ENCODE results near the gene ADPRH. TPM values are rescaled to one million over a fixed set of nuclear protein-coding genes. Genes with fewer than 3 reads are reported as not detected.

The ADPRH gene
- total and polyA plus RNA-seq, 2 of the 4 experiments (the other 2 are of a cell fraction), result under 0.01 to 0.12 TPM

GRCh38 chr3:119570229-119570628, 9.1 kb upstream of the ADPRH start:
- in situ Hi-C loops (cut with MboI; ENCODE audit: low sequenced_read_pairs), result no loop called here
- POLR2A ChIA-PET (ENCODE audit: unreplicated experiment), result no interaction called here
- H4K20me1 ChIP-seq (ENCODE audit: insufficient read depth, low read length), result no peaks in the 10 kb centered on the region

More at GRCh38 chr3:119570229-119570628, 9.1 kb upstream of the ADPRH start:
- Histone ChIP-seq H2BK5ac (ENCODE audit: low read depth, low read length, poor library complexity, severe bottlenecking) (no peak overlapping the region), H3K9ac (ENCODE audit: low read depth, low read length) (no peak overlapping the region), H3K23ac (ENCODE audit: low read depth, low read length) (no peak overlapping the region), H3K9me1 (ENCODE audit: insufficient read depth, low read length) (no peaks in the 10 kb centered on the region), H3K27ac (ENCODE audit: insufficient read depth, low read length) (no peak overlapping the region), H3K4ac (ENCODE audit: low read depth, low read length) (no peak overlapping the region), H3K36me3 (ENCODE audit: control insufficient read depth, insufficient read depth, low read length) (no peaks in the 10 kb centered on the region), H4K5ac (ENCODE audit: low read depth, low read length) (no peak overlapping the region), H2BK20ac (ENCODE audit: low read depth, low read length) (no peak overlapping the region), H2AK9ac (replicated peaks; ENCODE audit: low read depth, low read length, poor library complexity) (no peak overlapping the region), H3K4me2 (ENCODE audit: low read depth, low read length) (no peak overlapping the region), H2AK5ac (ENCODE audit: low read depth, low read length) (no peak overlapping the region), H4K91ac (ENCODE audit: insufficient read depth, low read depth, low read length) (no peak overlapping the region), H3K79me1 (ENCODE audit: low read depth in 1 of 2, low read length in 2 of 2) (no peaks in the 10 kb centered on the region), H3K27me3 (ENCODE audit: control insufficient read depth, insufficient read depth, low read length) (peaks cover 4% of the 10 kb centered on the region), H4K8ac (ENCODE audit: low read depth in 2 of 2, low read length in 2 of 2) (no peak overlapping the region), H2BK120ac (ENCODE audit: low read depth, low read length) (no peak overlapping the region), H3K18ac (ENCODE audit: low read depth, low read length) (no peak overlapping the region), H2BK15ac (ENCODE audit: low read depth, low read length) (no peak overlapping the region), H3K14ac (replicated peaks; ENCODE audit: low read depth, low read length) (no peak overlapping the region), H3K56ac (ENCODE audit: extremely low read depth, insufficient read depth, low read length) (no peak overlapping the region), H3K4me1 (ENCODE audit: control insufficient read depth, insufficient read depth, low read length) (no peaks in the 10 kb centered on the region), H2AFZ (replicated peaks; ENCODE audit: low read length, poor library complexity) (no peak overlapping the region), H3K9me3 (ENCODE audit: control insufficient read depth, insufficient read depth, low read length) (no peaks in the 10 kb centered on the region), H3K4me3 (ENCODE audit: insufficient read depth, low read depth, low read length) (no peak overlapping the region)
- dilution Hi-C loops (cut with HindIII; ENCODE audit: low sequenced_read_pairs, unreplicated experiment), result no loop called here
- WGBS, 2 experiments (ENCODE audit: extremely low coverage in 2 of 2, insufficient read length in 1 of 2), result no CpG with 5 or more reads among the region's 5 CpGs
- TF ChIP-seq CHD1 (IDR thresholded peaks at IDR 0.05; ENCODE audit: low read depth, low read length), result no peak
- TF ChIP-seq MXI1 (IDR thresholded peaks at IDR 0.05; ENCODE audit: borderline replicate concordance, low read depth, low read length), result no peak
- TF ChIP-seq RFX5 (IDR thresholded peaks at IDR 0.05; ENCODE audit: low read depth, low read length), result no peak
- CTCF ChIA-PET, result no interaction called here
- DNase-seq (no peak), ATAC-seq (ENCODE audit: low read depth) (no peak)
- intact Hi-C loops (cut with micrococcal nuclease), result no loop called here
- no TSS peak for BruUV-seq (replicated peaks)
